Large intestine (tissue), 3 donors: ENCODE measurements around the gene ABLIM2. TPM values are rescaled to one million over a fixed set of nuclear protein-coding genes. Genes with fewer than 3 reads are reported as not detected.

Experiments
- DNase-seq, 2 donors: peaks; one replicate each; pipeline versions ENCODE4 v3.0.0 to v3.0.0-alpha.2; 2013
- H3K27ac ChIP-seq: one replicate; pipeline ENCODE4 v1.5.1; 2013; ENCODE audit warnings: low read length
- H3K27me3 ChIP-seq: 2 replicates; pipeline ENCODE4 v1.6.1; 2013; ENCODE audit warnings: low read length; ENCODE audit not compliant: control insufficient read depth, insufficient read depth
- H3K36me3 ChIP-seq: 2 replicates; pipeline ENCODE4 v1.6.1; 2013; ENCODE audit warnings: low read length; ENCODE audit not compliant: control insufficient read depth, insufficient read depth
- H3K4me1 ChIP-seq: one replicate; pipeline ENCODE4 v1.6.1; 2013; ENCODE audit warnings: low read length; ENCODE audit not compliant: control insufficient read depth, insufficient read depth
- H3K4me3 ChIP-seq: one replicate; pipeline ENCODE4 v1.5.1; 2013; ENCODE audit warnings: low read length
- H3K9me3 ChIP-seq: one replicate; pipeline ENCODE4 v1.6.1; 2013; ENCODE audit warnings: mild to moderate bottlenecking, low read depth, low read length, moderate library complexity; ENCODE audit not compliant: control insufficient read depth
- WGBS: methylation state at CpG from one replicate; pipeline ENCODE4 v1.1.5; 2013; ENCODE audit warnings: low lambda C conversion rate; ENCODE audit not compliant: insufficient coverage; 5-methylcytosine and 5-hydroxymethylcytosine counted together
- polyA plus RNA-seq: library from polyadenylated mRNA; unstranded; fragments of 120-200 nt; gene quantifications from one replicate; pipeline ENCODE4 v1.2.1, GENCODE V29; 2013

ABLIM2 gene
- polyA plus RNA-seq, 1 donor: 5.9 TPM

- Histone ChIP-seq H3K27me3 (peaks cover 7% of the 10 kb centered on the region), H3K4me1 (no peaks in the 10 kb centered on the region), H3K36me3 (no peaks in the 10 kb centered on the region), H3K9me3 (peaks cover 3% of the 10 kb centered on the region), H3K4me3 (no peak overlapping the region), H3K27ac (no peak overlapping the region)
- no CpG with 5 or more reads among the region's 19 CpGs for WGBS
- DNase-seq: no peak
Observed at GRCh38 chr4:8136972-8137710, 21.5 kb downstream of the ABLIM2 start.

DNA sequence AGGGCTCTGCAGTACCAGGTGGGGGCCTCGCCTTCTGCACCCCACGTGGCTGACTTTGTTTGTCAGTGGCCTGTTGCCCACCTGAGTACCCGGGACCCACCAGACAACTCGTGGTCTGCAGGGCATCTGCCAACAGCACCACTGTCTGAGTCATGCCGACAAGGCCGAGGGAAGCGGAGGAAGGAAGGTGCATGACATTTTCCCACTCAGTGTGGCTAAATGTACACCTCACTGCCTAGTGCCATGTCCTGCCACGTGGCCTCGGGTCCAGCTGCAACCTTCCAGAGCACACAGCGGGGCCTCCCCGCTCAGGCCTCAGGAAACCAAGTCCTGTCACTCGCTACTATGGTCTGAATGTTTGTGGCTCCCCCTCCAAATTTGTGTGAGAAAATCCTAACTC is 22.1 kb downstream of the ABLIM2 start:
- WGBS: no CpG with 5 or more reads among the region's 12 CpGs
- peaks cover 5% of the 10 kb centered on the region for H3K27me3 ChIP-seq
- no peaks in the 10 kb centered on the region for H3K4me1 ChIP-seq
- no peak for DNase-seq
- H3K9me3 ChIP-seq: peaks cover 3% of the 10 kb centered on the region
- H3K36me3 ChIP-seq: no peaks in the 10 kb centered on the region
- no peak overlapping the region for H3K27ac ChIP-seq
- no peak overlapping the region for H3K4me3 ChIP-seq

DNA sequence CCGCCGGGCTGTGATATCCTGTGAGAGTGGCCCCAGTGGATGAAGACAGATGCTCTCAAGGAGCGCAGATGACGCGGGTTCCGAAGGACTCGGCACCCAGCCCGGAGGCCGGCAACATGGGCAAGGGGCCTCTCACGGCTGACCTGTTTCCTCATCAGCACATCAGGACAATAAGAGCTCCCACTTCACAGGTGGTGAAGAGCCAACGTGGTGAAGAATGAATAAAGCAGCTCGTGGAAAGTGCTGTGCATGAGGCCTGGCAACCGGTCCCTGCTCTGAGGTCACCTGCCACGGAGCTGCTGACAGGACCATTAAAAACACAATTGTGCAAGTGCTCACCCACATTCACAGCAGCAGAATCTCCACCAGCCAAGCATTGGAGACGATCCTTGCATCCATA is 22.9 kb downstream of the ABLIM2 start:
- H3K27me3 ChIP-seq: peaks cover 5% of the 10 kb centered on the region
- no peak overlapping the region for H3K27ac ChIP-seq
- peaks cover 3% of the 10 kb centered on the region for H3K9me3 ChIP-seq
- H3K4me3 ChIP-seq: no peak overlapping the region
- H3K36me3 ChIP-seq: no peaks in the 10 kb centered on the region
- no peak for DNase-seq
- WGBS: no CpG with 5 or more reads among the region's 15 CpGs
- no peaks in the 10 kb centered on the region for H3K4me1 ChIP-seq

- Histone ChIP-seq H3K36me3 (no peaks in the 10 kb centered on the region), H3K4me3 (no peak overlapping the region), H3K9me3 (peaks cover 1% of the 10 kb centered on the region), H3K27me3 (peaks cover 5% of the 10 kb centered on the region), H3K27ac (no peak overlapping the region), H3K4me1 (no peaks in the 10 kb centered on the region)
- DNase-seq: no peak
- no CpG with 5 or more reads among the region's 26 CpGs for WGBS
Observed at GRCh38 chr4:8133897-8134563, 24.6 kb downstream of the ABLIM2 start.

DNA sequence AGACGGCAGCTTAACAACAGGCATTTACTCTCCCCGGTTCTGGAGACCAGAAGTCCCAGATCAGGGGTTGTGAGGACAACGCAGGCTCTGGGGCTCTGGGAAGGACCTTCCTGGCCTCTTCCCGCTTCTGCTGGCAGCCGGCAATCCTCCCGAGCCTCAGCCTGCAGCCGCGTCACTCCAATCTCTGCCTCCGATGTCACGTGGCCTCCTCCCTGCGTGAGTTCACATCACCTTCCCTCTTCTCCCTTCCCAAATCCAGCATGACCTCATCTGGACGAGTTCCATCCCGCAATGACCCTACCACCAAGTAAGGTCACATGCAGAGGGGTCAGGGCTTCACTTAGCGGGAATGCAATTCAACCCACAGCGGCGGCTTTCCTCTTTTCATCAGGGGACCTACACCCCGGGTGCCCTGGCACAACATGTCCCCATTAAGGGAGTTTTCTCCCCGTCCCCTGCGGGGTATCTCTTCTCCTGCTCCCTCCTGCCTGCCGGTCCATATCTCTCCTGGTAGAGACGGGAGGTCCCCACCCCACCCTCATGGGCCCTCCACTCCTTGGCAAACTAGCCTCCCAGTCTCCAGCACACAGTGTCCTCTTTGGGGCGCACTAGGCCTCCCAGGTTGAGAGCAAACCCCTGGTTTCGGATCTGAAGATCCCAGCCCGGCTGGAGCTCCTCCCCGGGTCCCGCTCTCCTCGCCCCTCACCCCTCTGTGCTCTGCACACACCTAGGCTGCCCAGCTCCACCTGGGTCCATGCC is 25.5 kb downstream of the ABLIM2 start:
- Histone ChIP-seq H3K4me1 (no peaks in the 10 kb centered on the region), H3K4me3 (no peak overlapping the region), H3K9me3 (no peaks in the 10 kb centered on the region), H3K27ac (no peak overlapping the region), H3K27me3 (peaks cover 5% of the 10 kb centered on the region), H3K36me3 (no peaks in the 10 kb centered on the region)
- no CpG with 5 or more reads among the region's 27 CpGs for WGBS
- no peak for DNase-seq

DNA sequence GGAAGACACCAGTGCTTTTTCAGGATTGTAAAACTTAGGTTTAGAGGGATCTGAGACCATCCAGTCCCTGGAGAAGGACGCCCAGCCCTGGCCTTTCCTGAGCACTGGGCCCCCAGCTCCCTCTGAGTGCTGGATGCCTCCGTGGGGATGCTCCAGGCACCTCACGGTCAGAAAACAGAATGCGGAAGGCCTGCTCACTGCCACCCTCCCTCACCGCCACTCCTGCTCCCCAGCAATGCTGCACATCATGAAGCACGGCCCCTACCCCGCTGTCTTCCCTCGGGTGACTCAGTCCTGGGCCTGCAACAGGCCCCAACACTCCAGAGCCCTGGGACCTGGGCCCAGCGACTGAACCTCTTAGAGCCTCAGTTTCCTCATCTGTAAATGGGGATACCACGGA is 26.2 kb downstream of the ABLIM2 start:
- no peak overlapping the region for H3K27ac ChIP-seq
- no peaks in the 10 kb centered on the region for H3K4me1 ChIP-seq
- H3K27me3 ChIP-seq: peaks cover 5% of the 10 kb centered on the region
- WGBS: no CpG with 5 or more reads among the region's 10 CpGs
- H3K9me3 ChIP-seq: no peaks in the 10 kb centered on the region
- no peaks in the 10 kb centered on the region for H3K36me3 ChIP-seq
- no peak overlapping the region for H3K4me3 ChIP-seq
- no peak for DNase-seq

DNA sequence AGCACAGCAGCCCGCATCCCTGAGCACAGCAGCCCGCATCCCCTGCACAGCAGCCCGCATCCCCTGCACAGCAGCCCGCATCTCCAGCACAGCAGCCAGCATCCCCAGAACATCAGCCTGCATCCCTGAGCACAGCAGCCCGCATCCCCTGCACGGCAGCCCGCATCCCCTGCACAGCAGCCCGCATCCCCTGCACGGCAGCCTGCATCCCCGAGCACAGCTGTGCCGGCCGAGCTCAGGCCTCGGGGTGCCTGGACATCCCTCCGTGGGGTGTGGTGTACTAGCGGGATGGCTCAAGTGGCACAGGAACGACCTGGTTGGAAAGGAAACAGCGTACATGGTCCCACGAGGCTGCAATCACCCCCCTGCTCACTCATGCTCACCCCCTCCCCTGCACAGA is 26.8 kb downstream of the ABLIM2 start:
- no peaks in the 10 kb centered on the region for H3K4me1 ChIP-seq
- H3K27me3 ChIP-seq: peaks cover 5% of the 10 kb centered on the region
- H3K27ac ChIP-seq: no peak overlapping the region
- H3K36me3 ChIP-seq: no peaks in the 10 kb centered on the region
- WGBS: no CpG with 5 or more reads among the region's 18 CpGs
- no peak overlapping the region for H3K4me3 ChIP-seq
- H3K9me3 ChIP-seq: no peaks in the 10 kb centered on the region
- DNase-seq: no peak

DNA sequence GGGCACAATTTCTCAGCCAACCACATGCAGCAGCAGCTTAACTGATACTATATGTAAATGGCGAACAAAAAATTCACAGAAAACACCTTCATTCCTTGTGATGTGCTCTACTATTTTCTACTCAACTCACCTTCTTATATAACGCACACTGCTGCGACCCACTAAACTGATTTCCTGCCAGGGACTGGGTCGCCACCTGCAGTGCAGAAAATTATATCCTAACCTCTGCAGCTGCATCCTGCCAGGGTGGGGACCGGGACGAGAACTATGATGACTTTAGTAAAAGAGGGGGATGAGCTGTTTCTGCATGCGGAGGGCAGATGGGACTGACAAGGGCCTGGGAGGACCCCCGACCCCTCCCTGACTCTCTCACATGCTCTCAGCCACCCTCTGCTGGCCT is 27.4 kb downstream of the ABLIM2 start:
- no peak overlapping the region for H3K4me3 ChIP-seq
- WGBS: no CpG with 5 or more reads among the region's 8 CpGs
- H3K4me1 ChIP-seq: no peaks in the 10 kb centered on the region
- no peaks in the 10 kb centered on the region for H3K36me3 ChIP-seq
- H3K27ac ChIP-seq: no peak overlapping the region
- H3K27me3 ChIP-seq: peaks cover 5% of the 10 kb centered on the region
- H3K9me3 ChIP-seq: no peaks in the 10 kb centered on the region
- no peak for DNase-seq

- Histone ChIP-seq H3K4me1 (no peaks in the 10 kb centered on the region), H3K9me3 (no peaks in the 10 kb centered on the region), H3K4me3 (no peak overlapping the region), H3K27me3 (peaks cover 5% of the 10 kb centered on the region), H3K36me3 (no peaks in the 10 kb centered on the region), H3K27ac (no peak overlapping the region)
- DNase-seq: no peak
- no CpG with 5 or more reads among the region's 18 CpGs for WGBS
Observed at GRCh38 chr4:8130346-8131066, 28.1 kb downstream of the ABLIM2 start.

DNA sequence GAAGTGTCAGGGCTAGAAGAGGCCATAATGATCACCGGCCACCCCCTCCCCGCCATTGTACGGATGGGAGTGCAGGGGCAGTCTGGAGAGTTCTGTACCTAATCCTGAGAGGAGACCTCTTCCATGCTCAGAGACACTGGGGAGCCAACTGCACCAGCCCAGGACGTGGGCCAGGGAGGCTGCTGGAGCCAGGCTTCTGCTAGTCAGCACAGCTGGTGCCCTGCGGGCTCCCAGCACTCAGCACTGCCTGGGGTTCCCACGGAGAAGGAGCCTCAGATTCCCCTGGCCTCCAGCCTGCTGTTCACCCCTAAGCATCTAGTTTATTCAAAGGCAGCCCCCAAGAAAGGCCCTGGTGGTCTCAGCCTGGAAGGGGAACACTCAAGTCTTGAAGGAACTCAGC is 28.8 kb downstream of the ABLIM2 start:
- Histone ChIP-seq H3K27me3 (peaks cover 5% of the 10 kb centered on the region), H3K4me1 (no peaks in the 10 kb centered on the region), H3K36me3 (no peaks in the 10 kb centered on the region), H3K9me3 (no peaks in the 10 kb centered on the region), H3K4me3 (no peak overlapping the region), H3K27ac (no peak overlapping the region)
- no CpG with 5 or more reads among the region's 6 CpGs for WGBS
- DNase-seq: no peak
